LNCAP (cell line): Measurements from ENCODE around the gene SKAP1.

Source experiments
- TF ChIP-seq, protein P1 (sequence below): fragments of 450-650 bp; IDR thresholded peaks from 2 replicates; pipeline ENCODE4 v1.5.1; 2017; ENCODE audit warnings: mild to moderate bottlenecking

SKAP1 gene

GRCh38 chr17:48459070-48459844 lies 29.2 kb upstream of the SKAP1 start:
- TF ChIP-seq, protein P1, sequence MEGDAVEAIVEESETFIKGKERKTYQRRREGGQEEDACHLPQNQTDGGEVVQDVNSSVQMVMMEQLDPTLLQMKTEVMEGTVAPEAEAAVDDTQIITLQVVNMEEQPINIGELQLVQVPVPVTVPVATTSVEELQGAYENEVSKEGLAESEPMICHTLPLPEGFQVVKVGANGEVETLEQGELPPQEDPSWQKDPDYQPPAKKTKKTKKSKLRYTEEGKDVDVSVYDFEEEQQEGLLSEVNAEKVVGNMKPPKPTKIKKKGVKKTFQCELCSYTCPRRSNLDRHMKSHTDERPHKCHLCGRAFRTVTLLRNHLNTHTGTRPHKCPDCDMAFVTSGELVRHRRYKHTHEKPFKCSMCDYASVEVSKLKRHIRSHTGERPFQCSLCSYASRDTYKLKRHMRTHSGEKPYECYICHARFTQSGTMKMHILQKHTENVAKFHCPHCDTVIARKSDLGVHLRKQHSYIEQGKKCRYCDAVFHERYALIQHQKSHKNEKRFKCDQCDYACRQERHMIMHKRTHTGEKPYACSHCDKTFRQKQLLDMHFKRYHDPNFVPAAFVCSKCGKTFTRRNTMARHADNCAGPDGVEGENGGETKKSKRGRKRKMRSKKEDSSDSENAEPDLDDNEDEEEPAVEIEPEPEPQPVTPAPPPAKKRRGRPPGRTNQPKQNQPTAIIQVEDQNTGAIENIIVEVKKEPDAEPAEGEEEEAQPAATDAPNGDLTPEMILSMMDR: no peak

DNA sequence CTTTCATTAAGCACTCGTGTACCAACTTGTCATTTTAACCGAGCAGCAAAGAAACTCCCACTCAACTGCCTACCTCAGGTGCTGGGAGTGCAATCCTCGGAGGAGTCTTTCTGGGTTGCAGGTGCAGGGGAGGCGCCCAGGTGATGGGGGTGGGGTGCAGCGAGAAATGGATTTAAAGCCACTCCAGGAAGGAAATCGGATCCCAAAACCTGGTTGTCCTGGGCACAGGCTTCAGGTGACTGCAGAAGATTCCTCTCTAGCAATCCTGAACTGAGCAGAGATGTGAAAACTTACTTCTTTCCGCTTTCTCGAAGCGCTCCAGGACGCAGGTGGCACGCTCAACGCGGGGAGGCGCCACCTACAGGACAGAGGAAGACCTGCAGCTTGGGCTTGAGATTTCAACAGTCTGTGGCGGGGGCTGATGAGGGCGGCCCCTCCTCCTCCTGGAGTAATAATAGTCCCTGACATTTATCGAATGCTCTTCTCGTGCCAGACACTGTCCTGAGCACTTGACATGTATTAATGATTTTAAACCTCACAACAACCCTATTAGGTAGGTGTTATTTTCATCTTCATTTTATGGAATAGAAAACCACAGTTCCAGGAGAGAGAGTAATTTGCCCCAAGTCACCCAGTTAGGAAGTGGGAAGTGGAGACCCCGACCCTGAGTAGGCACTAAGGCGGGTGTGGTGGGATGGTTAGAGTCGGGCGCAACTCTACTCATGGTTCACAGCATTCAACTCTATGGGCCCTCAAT lies 27.2 kb upstream of the SKAP1 start:
- TF ChIP-seq, protein P1: peak; percentile 99

GRCh38 chr17:48456589-48456988 lies 26.6 kb upstream of the SKAP1 start:
- TF ChIP-seq, protein P1: no peak

- TF ChIP-seq, protein P1: no peak
Observed at GRCh38 chr17:48455791-48456190, 25.8 kb upstream of the SKAP1 start.

- TF ChIP-seq, protein P1: no peak
Observed at GRCh38 chr17:48453447-48453846, 23.4 kb upstream of the SKAP1 start.

DNA sequence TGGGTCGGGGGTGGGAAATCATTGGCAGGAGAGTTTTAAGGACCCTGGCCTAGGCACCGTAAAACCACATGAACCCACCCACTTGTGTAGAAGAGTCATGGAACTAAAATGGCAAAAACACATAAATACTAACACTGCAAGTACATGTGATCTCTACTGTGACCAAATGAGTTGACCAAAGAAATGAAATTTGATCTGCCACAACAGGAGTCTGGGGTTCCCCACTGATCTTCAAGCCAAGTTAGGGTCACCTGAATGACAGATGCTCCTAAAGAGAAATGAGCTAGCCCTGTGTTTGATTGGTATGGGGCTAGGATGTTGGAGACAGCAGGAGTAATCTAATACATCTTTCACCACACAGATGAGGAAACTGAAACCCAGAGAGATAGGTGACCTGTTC lies 21.5 kb upstream of the SKAP1 start:
- TF ChIP-seq, protein P1: no peak

DNA sequence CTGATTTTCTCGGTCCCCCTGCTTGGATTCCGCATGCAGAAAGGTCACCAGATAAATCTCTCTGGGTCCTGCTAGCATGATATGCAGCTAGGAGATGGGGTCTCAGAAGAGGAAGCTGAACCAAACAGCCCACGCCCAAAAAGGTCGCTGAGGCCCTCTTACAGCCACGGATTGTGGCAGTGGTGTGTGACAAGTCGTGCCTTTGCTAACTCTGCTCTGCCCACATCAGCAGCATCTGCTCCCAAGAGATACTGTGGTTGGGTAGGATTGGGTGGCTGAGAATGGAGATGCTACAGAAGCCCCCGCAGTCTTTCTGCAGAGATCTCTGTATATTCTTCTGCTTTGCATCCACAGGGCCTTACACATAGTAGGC lies 15.2 kb upstream of the SKAP1 start:
- TF ChIP-seq, protein P1: no peak
